IPS-NIHi7 (cell line): ENCODE results near the gene CHD3.
A peak's percentile ranks its signal among the peaks of the same experiment; 100 is the strongest.
"Not testable (repeated sequence)": the region's sequence is repeated elsewhere in the genome, so short reads cannot be mapped to it uniquely, and the experiment has no call there.

ENCODE experiments used
- DNase-seq: peaks from one replicate; pipeline ENCODE4 v3.0.0; 2012; ENCODE audit warnings: mixed read lengths; ENCODE audit errors: extremely low spot score

The CHD3 gene

GRCh38 chr17:7931709-7932482 lies 43.3 kb downstream of the CHD3 start, which contains the start of the genes CNTROB and TRAPPC1:
TSS of gene CNTROB (plus strand) at chr17:7932206. CDS start at chr17:7933080, 874 bp downstream.
TSS of gene TRAPPC1 (minus strand) at chr17:7931946. CDS start at chr17:7931829, 117 bp downstream.
- peak; percentile 99 for DNase-seq

- peak; percentile 51 for DNase-seq
Observed at GRCh38 chr17:7932483-7932891, 43.9 kb downstream of the CHD3 start.

- peak; percentile 72 for DNase-seq
Observed at GRCh38 chr17:7932949-7933348, 44.4 kb downstream of the CHD3 start.

GRCh38 chr17:7935859-7936258 lies 47.3 kb downstream of the CHD3 start:
- DNase-seq = no peak

GRCh38 chr17:7940034-7940433 lies 51.4 kb downstream of the CHD3 start:
- DNase-seq = no peak

GRCh38 chr17:7940743-7941142 lies 52.2 kb downstream of the CHD3 start:
- DNase-seq = no peak

GRCh38 chr17:7943291-7943690 lies 54.7 kb downstream of the CHD3 start:
- DNase-seq = no peak

GRCh38 chr17:7944326-7944725 lies 55.7 kb downstream of the CHD3 start:
- no peak for DNase-seq

- no peak for DNase-seq
Observed at GRCh38 chr17:7945651-7946050, 57.1 kb downstream of the CHD3 start.

- no peak for DNase-seq
Observed at GRCh38 chr17:7946441-7946840, 57.9 kb downstream of the CHD3 start.

- no peak for DNase-seq
Observed at GRCh38 chr17:7947651-7948050, 59.1 kb downstream of the CHD3 start.

GRCh38 chr17:7950578-7950977 lies 62.0 kb downstream of the CHD3 start:
- no peak for DNase-seq

GRCh38 chr17:7951143-7951792 lies 62.7 kb downstream of the CHD3 start:
- no peak for DNase-seq

GRCh38 chr17:7953266-7953665 lies 64.7 kb downstream of the CHD3 start:
- DNase-seq = not testable (repeated sequence)

GRCh38 chr17:7955414-7956227 lies 67.0 kb downstream of the CHD3 start:
- no peak for DNase-seq

- DNase-seq = no peak
Observed at GRCh38 chr17:7956228-7956965, 67.8 kb downstream of the CHD3 start.

- no peak for DNase-seq
Observed at GRCh38 chr17:7959503-7960253, 71.1 kb downstream of the CHD3 start.

GRCh38 chr17:7961421-7961820 lies 72.8 kb downstream of the CHD3 start:
- no peak for DNase-seq
